Vagina (tissue), 2 donors: ENCODE data around the gene SYNJ2BP. TPM values are rescaled to one million over a fixed set of nuclear protein-coding genes. Genes with fewer than 3 reads are reported as not detected.

Source experiments
- DNase-seq, 2 donors: peaks; one replicate each; pipeline ENCODE4 v3.0.0-alpha.2; 2017; ENCODE audit errors: extremely low spot score in 2 of 2
- H3K27ac ChIP-seq: fragments of 200-600 bp; sonication (generic); one replicate; pipeline ENCODE4 v1.5.1; 2019
- H3K27me3 ChIP-seq: fragments of 200-600 bp; sonication (generic); one replicate; pipeline ENCODE4 v1.5.1; 2019
- H3K36me3 ChIP-seq, 2 donors: fragments of 200-600 bp; sonication (generic); one replicate each; pipeline ENCODE4 v1.5.1; 2017 to 2019
- H3K4me1 ChIP-seq: fragments of 200-600 bp; sonication (generic); one replicate; pipeline ENCODE4 v1.5.1; 2019
- H3K4me3 ChIP-seq, 2 donors: fragments of 200-600 bp; sonication (generic); 1 replicate in 1 of 2; 2 replicates in 1 of 2; pipeline ENCODE4 v1.5.1; 2016 to 2019
- H3K9me3 ChIP-seq: fragments of 200-600 bp; sonication (generic); one replicate; pipeline ENCODE4 v1.5.1; 2019
- POLR2A ChIP-seq, 2 donors: fragments of 450-650 bp; IDR thresholded peaks; one replicate each; pipeline ENCODE4 v1.6.1; 2017; ENCODE audit warnings: antibody characterized with exemption in 2 of 2, mild to moderate bottlenecking in 2 of 2, moderate library complexity in 2 of 2
- POLR2AphosphoS5 ChIP-seq, 2 donors: sonication (generic); formaldehyde crosslinking; IDR thresholded peaks; one replicate each; pipeline ENCODE4 v1.9.0; 2017; ENCODE audit warnings: antibody characterized with exemption in 2 of 2, mild to moderate bottlenecking in 2 of 2, low read depth in 1 of 2; ENCODE audit not compliant: insufficient read depth in 1 of 2
- intact Hi-C: fragments of 100-400 bp; cut with DNase I; formaldehyde crosslinking; loops from one replicate; pipeline ENCODE4 v1.15.1; 2023
- total RNA-seq: library from RNA; depleted of rRNA; stranded (reverse); fragments of >200 nt; gene quantifications from one replicate; pipeline ENCODE4 v1.2.3, GENCODE V29; 2016
- TF ChIP-seq, protein P1 (sequence below), 3 experiments: fragments of 450-650 bp in 2 of 3; fragments of 200-600 bp in 1 of 3; sonication (generic) in 1 of 3; IDR thresholded peaks; one replicate each; pipeline ENCODE4 v1.5.1; 2017 to 2019; ENCODE audit warnings: antibody characterized with exemption in 3 of 3, mild to moderate bottlenecking in 2 of 3, moderate library complexity in 2 of 3

The SYNJ2BP gene, protein sequence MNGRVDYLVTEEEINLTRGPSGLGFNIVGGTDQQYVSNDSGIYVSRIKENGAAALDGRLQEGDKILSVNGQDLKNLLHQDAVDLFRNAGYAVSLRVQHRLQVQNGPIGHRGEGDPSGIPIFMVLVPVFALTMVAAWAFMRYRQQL
- 20.9 TPM for total RNA-seq

DNA sequence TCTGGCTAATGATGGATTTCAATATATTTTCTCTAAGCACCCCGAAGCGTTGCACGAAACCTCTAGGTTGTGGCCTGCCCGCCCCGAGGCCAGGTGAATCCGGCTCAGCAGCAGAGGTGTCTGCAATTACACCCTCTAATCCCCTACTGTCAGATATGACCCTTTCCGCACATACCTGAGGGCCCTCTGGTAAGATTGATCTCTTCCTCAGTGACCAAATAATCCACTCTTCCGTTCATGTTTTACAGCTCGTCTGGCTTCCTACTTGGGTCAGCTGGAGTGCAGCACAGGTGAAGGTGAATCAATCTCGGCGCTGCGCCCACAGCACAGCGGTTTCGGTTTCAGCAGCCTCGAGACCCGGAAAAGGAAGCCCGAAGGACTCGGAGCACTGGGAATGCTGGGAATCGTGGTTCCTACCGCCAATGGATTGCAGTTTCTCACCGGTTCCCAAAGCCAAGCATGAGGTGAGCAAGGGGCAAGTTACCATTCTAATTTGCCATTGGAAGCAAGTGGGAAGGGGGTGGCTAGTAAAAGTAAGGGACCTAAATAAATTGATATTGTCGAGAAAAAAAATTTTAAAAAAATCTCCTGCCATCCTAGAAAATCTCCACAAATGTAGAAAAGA is at the start of gene SYNJ2BP:
SYNJ2BP (minus strand) TSS at position 366 of the 625 bp plus-strand sequence; CDS start at position 239, 127 bp downstream.
- Histone ChIP-seq H3K27me3 (no peaks in the 10 kb centered on the region), H3K4me1 (peaks cover 19% of the 10 kb centered on the region), H3K27ac (peak within 1 kb of the TSS; percentile 71), H3K4me3 (peak within 1 kb of the TSS; percentile 73 to 76), H3K36me3 (peaks cover 0 to 2% of the 10 kb centered on the region in 2 donors), H3K9me3 (no peaks in the 10 kb centered on the region)
- intact Hi-C loops: no loop called here
- TF ChIP-seq POLR2AphosphoS5 (IDR thresholded peaks at IDR 0.05; ENCODE audit: insufficient read depth in 1 of 2, low read depth in 1 of 2) (peak; percentile 63 to 86), POLR2A (IDR thresholded peaks at IDR 0.05) (no peak)
- TF ChIP-seq, protein P1, sequence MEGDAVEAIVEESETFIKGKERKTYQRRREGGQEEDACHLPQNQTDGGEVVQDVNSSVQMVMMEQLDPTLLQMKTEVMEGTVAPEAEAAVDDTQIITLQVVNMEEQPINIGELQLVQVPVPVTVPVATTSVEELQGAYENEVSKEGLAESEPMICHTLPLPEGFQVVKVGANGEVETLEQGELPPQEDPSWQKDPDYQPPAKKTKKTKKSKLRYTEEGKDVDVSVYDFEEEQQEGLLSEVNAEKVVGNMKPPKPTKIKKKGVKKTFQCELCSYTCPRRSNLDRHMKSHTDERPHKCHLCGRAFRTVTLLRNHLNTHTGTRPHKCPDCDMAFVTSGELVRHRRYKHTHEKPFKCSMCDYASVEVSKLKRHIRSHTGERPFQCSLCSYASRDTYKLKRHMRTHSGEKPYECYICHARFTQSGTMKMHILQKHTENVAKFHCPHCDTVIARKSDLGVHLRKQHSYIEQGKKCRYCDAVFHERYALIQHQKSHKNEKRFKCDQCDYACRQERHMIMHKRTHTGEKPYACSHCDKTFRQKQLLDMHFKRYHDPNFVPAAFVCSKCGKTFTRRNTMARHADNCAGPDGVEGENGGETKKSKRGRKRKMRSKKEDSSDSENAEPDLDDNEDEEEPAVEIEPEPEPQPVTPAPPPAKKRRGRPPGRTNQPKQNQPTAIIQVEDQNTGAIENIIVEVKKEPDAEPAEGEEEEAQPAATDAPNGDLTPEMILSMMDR (IDR thresholded peaks at IDR 0.05): no peak
- DNase-seq: no peak

DNA sequence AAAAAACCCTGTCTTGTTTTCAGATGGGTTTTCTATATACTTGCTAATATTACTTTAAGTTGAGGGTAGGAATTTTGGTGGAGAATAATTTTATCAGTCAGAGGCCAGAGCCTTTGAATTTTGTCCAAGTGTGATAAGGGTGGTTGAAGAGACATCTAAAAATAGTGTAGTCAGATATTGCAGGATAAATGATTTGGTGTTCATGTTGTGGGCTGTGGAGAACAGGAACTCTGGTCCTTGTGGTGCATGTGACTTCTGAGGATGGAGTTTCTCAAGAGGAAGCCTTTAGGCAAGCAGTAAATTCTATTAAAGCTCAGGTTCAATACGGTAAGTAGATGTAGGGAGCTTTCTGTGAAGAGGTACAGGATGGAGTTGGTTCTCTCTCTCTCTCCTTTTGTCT is 37.8 kb upstream of the SYNJ2BP start:
- H3K27me3 ChIP-seq: no peaks in the 10 kb centered on the region
- intact Hi-C loops: no loop called here
- no peak for TF ChIP-seq POLR2AphosphoS5 (IDR thresholded peaks at IDR 0.05; ENCODE audit: insufficient read depth in 1 of 2, low read depth in 1 of 2)
- no peak for TF ChIP-seq POLR2A (IDR thresholded peaks at IDR 0.05)
- TF ChIP-seq, protein P1 (IDR thresholded peaks at IDR 0.05): no peak
- no peaks in the 10 kb centered on the region for H3K9me3 ChIP-seq
- H3K4me1 ChIP-seq: no peaks in the 10 kb centered on the region
- no peak overlapping the region for H3K4me3 ChIP-seq
- H3K27ac ChIP-seq: no peak overlapping the region
- DNase-seq: no peak
- H3K36me3 ChIP-seq: no peaks in the 10 kb centered on the region

DNA sequence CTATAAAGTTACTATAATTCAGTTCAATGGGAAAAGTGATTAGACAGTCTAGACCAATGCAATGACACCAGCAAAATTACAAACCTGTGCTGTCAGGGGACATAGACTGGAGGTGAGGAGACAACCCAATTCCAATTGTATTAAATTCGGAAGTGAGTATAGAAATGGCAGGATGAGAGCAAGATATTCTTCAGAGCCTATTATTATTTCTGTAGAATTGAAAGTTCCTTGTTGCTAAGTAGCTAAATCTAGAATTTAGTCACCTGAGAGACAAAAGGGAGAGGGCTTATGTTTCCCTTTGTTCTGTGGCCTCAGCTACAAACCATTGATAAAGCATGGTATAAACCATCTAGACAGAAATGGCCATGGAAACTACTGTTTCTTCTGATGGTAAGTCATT is 35.0 kb upstream of the SYNJ2BP start, which contains the start of gene ADAM21:
ADAM21 (plus strand) TSS at position 301 of the 400 bp plus-strand sequence. CDS start 5,326 bp downstream, outside the sequence.
- intact Hi-C loops: no loop called here
- no peak within 1 kb of the TSS for H3K27ac ChIP-seq
- no peaks in the 10 kb centered on the region for H3K4me1 ChIP-seq

DNA sequence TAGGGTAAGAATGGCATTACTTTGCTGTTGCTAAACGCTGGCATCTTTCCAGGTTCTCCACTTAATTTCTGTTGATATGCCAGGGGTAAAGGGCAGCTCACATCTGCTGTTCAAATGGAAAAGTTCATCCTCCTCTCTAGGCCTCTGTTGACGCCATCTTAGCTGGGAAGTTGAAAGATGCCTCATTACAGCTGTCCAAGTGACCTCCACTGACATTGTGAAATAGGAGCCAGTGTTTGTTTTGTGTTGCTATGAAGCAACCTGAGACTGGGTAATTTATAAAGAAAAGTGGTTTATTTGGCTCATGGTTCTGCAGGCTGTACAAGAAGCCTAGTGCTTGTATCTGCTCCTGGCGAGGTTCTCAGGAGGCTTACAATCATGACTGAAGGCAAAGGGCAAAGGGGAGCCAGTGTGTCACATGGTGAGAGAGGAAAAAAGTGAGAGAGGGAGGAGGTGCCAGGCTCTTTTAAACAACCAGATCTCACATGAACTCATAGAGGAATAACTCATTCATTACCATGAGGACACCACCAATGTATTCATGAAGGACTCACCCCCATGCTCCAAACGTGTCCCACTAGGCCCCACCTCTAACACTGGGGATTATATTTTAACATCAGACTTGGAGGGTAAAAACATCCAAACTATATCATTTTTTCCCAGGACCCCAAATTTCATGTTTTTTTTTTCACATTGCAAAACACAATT is 31.9 kb upstream of the SYNJ2BP start:
- Histone ChIP-seq H3K4me1 (no peaks in the 10 kb centered on the region), H3K27ac (no peak overlapping the region), H3K36me3 (no peaks in the 10 kb centered on the region), H3K27me3 (no peaks in the 10 kb centered on the region), H3K4me3 (no peak overlapping the region), H3K9me3 (no peaks in the 10 kb centered on the region)
- intact Hi-C loops: no loop called here
- no peak for DNase-seq
- TF ChIP-seq, protein P1 (IDR thresholded peaks at IDR 0.05): no peak
- no peak for TF ChIP-seq POLR2A (IDR thresholded peaks at IDR 0.05)

More for the DNA sequence above, 35.0 kb upstream of the SYNJ2BP start, which contains the start of gene ADAM21:
- no peak for DNase-seq
- H3K9me3 ChIP-seq: no peaks in the 10 kb centered on the region
- H3K4me3 ChIP-seq: no peak within 1 kb of the TSS
- no peaks in the 10 kb centered on the region for H3K36me3 ChIP-seq
- H3K27me3 ChIP-seq: no peaks in the 10 kb centered on the region
- TF ChIP-seq POLR2A (IDR thresholded peaks at IDR 0.05) (no peak), POLR2AphosphoS5 (IDR thresholded peaks at IDR 0.05; ENCODE audit: insufficient read depth in 1 of 2, low read depth in 1 of 2) (no peak)
- TF ChIP-seq, protein P1 (IDR thresholded peaks at IDR 0.05): no peak
